ENCODE measurements around the gene GFI1B.
"Not testable (repeated sequence)": the region's sequence is repeated elsewhere in the genome, so short reads cannot be mapped to it uniquely, and the experiment has no call there.

The GFI1B gene

GRCh38 chr9:132990781-132991180, 12.3 kb downstream of the GFI1B start:
- no peak for DNase-seq

- DNase-seq = no peak
Measured at GRCh38 chr9:132991351-132992300, 13.1 kb downstream of the GFI1B start.

GRCh38 chr9:132993511-132993939, 15.0 kb downstream of the GFI1B start:
- DNase-seq = no peak

GRCh38 chr9:132994410-132995120, 16.1 kb downstream of the GFI1B start:
- no peak for DNase-seq

- DNase-seq = no peak
Measured at GRCh38 chr9:132995121-132995420, 16.6 kb downstream of the GFI1B start.

- no peak for DNase-seq
Measured at GRCh38 chr9:132995879-132996278, 17.4 kb downstream of the GFI1B start.

- no peak for DNase-seq
Measured at GRCh38 chr9:132996526-132996925, 18.0 kb downstream of the GFI1B start.

- no peak for DNase-seq
Measured at GRCh38 chr9:132997591-132997990, 19.1 kb downstream of the GFI1B start.

GRCh38 chr9:132998221-132998620, 19.7 kb downstream of the GFI1B start:
- not testable (repeated sequence) for DNase-seq

GRCh38 chr9:132998831-132999635, 20.5 kb downstream of the GFI1B start:
- no peak for DNase-seq

GRCh38 chr9:133002147-133003070, 23.9 kb downstream of the GFI1B start:
- no peak for DNase-seq

- no peak for DNase-seq
Measured at GRCh38 chr9:133003071-133003461, 24.6 kb downstream of the GFI1B start.

- DNase-seq = no peak
Measured at GRCh38 chr9:133003671-133004090, 25.2 kb downstream of the GFI1B start.

- peak in 4 of 51 donors; percentile 9 to 31 (median 10) for DNase-seq
Measured at GRCh38 chr9:133004091-133004998, 25.9 kb downstream of the GFI1B start.

GRCh38 chr9:133004999-133005760, 26.7 kb downstream of the GFI1B start:
- DNase-seq = no peak

GRCh38 chr9:133005957-133006356, 27.5 kb downstream of the GFI1B start:
- DNase-seq = no peak

GRCh38 chr9:133006731-133007352, 28.3 kb downstream of the GFI1B start:
- DNase-seq = no peak

GRCh38 chr9:133008406-133008805, 29.9 kb downstream of the GFI1B start:
- no peak for DNase-seq

Data from hypothalamus (tissue), 51 donors.